ENCODE measurements around the gene KDSR.

- TF ChIP-seq EZH2 (IDR thresholded peaks at IDR 0.05; ENCODE audit: insufficient read depth, poor library complexity, severe bottlenecking): no peak
- no peak for TF ChIP-seq EZH2phosphoT487 (IDR thresholded peaks at IDR 0.05; ENCODE audit: insufficient read depth, low read depth)
These were observed 60.8 kb downstream of the KDSR start for GRCh38 chr18:63306249-63306648.
